ENCODE measurements around the gene SLC35G6.
"Not testable (repeated sequence)": the region's sequence is repeated elsewhere in the genome, so short reads cannot be mapped to it uniquely, and the experiment has no call there.

Gene SLC35G6

DNA sequence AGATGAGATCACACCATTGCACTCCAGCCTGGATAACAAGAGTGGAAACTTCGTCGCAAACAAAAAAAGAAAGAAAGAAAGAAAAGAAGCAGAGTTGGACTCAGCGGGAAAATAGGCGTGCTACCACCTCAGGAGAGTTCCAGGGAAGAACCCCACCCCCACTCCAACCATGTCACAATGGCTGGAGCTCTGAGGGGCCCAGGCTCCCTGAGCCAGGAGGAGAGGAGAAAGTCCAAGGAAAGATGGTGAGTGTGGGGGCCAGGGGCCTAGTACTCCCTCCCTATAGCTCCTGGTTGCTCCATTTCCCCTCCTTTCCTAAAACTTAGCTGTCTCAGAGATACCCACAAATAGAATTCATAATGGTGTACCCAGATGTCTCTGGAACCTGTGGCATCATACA, at the start of gene SLC35G6:
TSS of gene SLC35G6 (plus strand) at position 172 of the 400 bp plus-strand sequence. CDS start at position 243, 71 bp downstream.
- DNase-seq = not testable (repeated sequence)

DNA sequence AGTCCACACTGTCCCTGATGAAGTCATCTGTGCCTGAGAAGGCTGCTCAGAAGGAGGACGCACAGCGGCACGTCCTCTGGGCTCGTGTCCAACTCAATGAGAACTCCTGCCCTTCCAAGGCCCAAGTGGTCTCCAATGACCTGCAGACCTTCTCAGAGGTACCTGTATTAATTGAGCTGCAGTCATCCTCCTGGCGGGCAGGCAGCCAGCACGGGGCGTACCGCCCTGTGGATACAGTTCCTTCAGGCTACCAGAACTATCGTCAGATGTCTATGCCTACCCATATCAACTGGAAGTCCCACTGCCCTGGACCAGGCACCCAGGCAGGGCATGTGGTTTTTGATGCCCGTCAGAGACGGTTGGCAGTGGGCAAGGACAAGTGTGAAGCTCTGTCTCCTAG, 49.0 kb upstream of the SLC35G6 start:
- no peak for DNase-seq

GRCh38 chr17:7435676-7436555, 45.3 kb upstream of the SLC35G6 start:
- peak; percentile 37 to 42 for DNase-seq

GRCh38 chr17:7436556-7437368, 44.5 kb upstream of the SLC35G6 start:
- DNase-seq = peak; percentile 69 to 80

DNA sequence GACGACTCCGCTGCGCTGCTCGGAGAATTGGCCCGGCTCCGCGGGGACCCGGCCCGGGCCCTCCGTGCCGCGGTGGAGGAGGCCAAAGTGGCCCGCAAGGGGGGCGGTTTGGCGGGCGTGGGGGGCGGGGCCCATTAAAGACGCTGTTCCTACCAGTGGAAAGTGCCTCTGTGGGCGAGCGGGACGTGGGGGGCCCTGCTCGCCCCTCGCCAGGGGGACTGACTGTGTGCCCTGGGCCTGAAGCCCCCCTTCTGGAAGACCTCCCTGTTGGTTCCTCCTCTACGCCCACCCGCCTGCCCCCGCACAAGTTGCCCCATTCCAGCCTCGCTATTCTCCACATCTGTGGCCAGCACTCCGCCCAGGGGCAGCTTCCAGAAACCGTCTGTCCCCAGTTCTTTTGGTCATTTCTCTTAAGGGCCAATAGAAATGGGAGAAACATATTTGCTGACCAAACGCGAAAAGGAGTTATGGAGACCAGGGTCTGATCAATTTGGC, 43.8 kb upstream of the SLC35G6 start:
- no peak for DNase-seq

- DNase-seq = peak; percentile 42 to 59
Measured at GRCh38 chr17:7437950-7438614, 43.2 kb upstream of the SLC35G6 start.

- DNase-seq = no peak
Measured at GRCh38 chr17:7438656-7439460, 42.4 kb upstream of the SLC35G6 start.

GRCh38 chr17:7439462-7440112, 41.7 kb upstream of the SLC35G6 start, which contains the start of gene FGF11:
FGF11 (plus strand) TSS chr17:7439512; CDS start chr17:7439621, 109 bp downstream.
- no peak for DNase-seq

DNA sequence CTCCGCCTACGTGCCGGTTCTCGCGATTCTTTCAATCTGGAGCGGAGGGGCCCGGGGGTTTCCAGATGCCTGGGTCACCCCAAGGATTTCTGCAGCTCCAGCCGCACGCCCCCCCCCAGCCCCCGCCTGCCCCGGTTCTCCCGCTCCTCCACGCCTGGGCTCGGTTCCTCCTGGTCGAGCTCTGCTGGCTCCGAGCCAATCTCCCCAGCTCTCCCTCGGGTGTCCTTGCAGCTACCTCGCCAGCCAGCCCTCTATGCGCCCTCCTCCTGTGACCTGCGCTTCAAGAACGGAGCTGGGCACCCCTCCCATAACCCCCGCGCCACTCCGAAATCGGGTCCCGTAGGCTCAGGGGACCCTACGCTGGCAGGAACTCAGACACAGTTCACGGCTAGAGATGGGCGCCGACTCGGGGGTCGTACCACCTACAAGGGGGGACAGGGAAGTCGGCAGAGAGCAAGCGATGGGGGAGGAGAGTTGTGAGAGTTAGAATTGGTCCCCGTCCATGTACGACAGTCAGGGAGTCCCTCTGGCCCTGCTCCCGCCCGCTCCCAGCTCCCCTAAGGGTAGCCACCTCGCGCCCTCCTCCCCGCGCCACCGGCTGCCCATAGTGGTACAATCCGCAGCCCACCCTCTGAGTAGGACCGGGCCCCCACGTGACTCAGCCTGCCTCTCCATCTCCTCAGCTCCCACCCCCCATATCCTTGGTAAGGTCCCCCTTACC, 41.0 kb upstream of the SLC35G6 start:
- DNase-seq = no peak

DNA sequence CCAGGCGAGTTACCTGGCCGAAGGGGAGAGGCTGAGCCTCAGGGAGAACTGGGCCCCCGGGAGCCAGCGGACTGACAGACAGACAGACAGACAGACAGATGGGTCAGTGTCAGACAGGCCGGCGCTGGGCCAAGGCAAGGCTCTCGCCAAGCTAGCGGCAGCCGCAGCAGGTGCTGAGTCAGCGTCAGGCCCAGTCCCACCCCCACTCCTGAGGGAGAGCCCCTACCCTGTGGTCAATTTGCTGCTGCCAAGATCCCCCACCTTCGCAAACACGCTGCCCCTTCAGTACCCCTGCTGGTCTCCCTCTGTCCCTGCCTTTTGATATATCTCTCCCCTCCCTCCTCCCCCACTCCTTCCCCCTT, 40.4 kb upstream of the SLC35G6 start:
- DNase-seq = no peak

DNA sequence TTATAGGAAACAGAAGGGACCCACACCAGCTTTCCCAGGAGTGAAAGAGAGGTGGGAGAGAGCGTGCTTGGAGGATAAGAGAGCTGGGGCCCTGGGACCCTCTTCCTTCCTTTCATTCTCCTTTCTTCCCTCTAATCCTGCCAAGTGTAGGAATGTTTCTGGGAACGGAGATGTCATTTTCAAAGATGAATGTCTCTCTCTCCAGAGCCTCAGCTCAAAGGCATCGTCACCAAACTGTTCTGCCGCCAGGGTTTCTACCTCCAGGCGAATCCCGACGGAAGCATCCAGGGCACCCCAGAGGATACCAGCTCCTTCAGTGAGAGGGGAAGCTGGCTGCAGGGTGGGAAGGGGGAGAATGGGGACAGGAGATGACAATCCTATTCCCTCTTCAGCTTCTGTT, 40.0 kb upstream of the SLC35G6 start:
- no peak for DNase-seq

DNA sequence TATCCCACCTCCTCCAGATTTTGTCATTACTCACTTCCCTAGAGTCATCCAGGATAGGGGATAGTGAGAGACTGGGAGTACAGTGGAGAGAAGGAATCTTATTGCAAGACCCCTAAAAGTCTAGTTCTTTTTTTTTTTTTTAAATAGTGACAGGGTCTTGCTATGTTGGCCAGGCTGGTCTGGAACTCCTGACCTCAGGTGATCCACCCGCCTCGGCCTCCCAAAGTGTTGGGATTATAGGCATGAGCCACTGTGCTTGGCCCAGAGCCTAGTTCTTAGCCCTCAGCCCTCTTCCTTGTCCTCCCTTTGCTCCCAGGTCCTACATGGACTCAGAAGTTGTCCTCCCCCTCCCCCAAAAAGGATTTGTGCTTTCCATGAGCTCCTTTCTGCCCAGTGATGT, 39.1 kb upstream of the SLC35G6 start:
- no peak for DNase-seq

- DNase-seq = no peak
Measured at GRCh38 chr17:7443499-7444485, 37.5 kb upstream of the SLC35G6 start.

- no peak for DNase-seq
Measured at GRCh38 chr17:7444682-7445618, 36.3 kb upstream of the SLC35G6 start, which contains the start of gene CHRNB1. CHRNB1 (plus strand) TSS chr17:7445061; CDS start chr17:7445128, 67 bp downstream.

DNA sequence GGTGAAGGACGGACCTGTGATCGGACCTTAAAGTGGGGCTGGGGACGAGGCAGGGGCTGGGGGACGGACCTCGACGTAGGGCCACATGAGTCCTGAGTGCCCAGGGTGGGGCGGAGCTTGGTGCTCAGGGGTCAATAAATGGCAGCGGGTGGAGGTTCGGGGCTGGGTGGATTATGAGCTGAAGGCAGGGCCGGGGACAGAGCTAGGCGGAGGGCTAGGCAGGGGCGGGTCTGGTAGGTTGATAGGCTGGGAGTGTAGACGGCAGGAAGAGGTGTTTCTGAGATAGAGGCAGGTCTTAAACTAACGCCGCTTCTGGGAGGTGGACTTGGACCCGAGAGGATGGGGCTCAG, 35.7 kb upstream of the SLC35G6 start:
- no peak for DNase-seq

- no peak for DNase-seq
Measured at GRCh38 chr17:7448461-7448860, 32.8 kb upstream of the SLC35G6 start.

DNA sequence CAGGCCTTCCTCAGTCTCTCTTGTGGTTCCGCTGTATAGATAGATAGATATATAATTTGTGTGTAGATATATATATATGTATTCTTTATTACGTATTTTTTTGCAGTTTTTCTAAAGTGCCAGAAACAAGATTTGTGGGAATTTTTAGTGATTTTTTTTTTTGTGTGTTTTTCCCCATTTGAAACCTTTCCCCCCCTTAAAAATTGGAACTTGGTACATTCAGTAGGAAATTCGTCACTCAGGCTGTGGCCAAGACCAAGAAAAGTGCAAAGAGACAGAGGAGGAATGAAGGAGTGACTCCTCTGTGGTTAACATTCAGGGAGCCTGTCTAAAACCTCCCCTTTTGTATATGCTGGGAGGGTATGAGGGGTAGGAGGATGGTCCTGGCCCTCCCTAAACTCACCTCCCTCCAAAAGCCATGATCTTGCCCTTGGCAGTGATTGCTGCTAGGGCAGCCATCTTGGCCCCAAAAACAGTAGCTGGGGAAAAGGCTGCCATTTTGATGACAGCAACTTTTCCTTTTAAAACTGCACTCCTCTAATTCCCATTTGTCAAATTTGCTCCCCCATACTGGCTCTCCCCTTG, 21.2 kb upstream of the SLC35G6 start:
- no peak for DNase-seq
